Measurements from ENCODE around the gene EPHA2. TPM values are rescaled to one million over a fixed set of nuclear protein-coding genes. Genes with fewer than 3 reads are reported as not detected.

Gene EPHA2
- total and polyA plus RNA-seq, 2 donors (not counting 3 experiments of a cell fraction or from before 2014, with no cell fraction given): 141 to 147 TPM

DNA sequence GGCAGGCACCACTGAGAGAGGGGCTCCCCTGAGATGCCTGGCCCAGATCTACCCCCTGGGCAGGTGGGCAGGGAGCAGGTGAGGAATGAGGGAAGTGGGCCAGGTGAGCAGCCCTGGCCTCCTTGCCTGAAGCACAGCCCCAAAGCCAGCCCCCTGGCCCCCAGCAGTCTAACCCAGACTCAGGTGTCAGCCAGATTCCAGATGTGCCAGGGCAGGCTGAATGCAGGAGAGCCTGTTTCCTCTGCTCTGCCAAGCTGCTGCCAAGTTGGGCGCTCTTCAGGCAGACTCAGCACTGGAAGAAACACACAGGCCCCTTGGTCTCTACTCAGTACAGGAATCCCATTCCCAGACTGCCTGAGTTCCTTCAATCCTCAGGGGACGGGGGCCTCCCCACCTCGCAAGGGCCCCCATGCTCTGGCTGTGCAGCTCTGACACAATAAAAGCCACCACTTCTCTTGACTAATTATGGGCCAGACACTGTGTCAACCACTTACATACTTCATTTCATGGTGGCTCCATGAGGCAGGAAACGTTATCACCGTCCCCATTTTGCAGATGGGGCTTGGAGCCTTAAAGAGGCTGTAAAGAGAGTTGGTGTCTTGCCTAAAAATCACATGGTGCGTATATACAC, 36.2 kb upstream of the EPHA2 start:
- dilution Hi-C loops (cut with MboI; ENCODE audit: extremely low pct_ligation_motif_present, low sequenced_read_pairs): no loop called here
- ChIA-PET POLR2A (no interaction called here), CTCF (interaction anchor here (0.6 to 16.2 kb wide), 5 partner anchors 13 to 146 kb away, joined by 4 to 353 read pairs (median 9); partner anchors contain the start of gene EPHA2)
- Histone ChIP-seq H3K79me2 (ENCODE audit: control insufficient read depth, insufficient read depth, low read length) (no peaks in the 10 kb centered on the region), H4K20me1 (replicated peaks; ENCODE audit: control insufficient read depth, extremely low read depth, insufficient read depth, low read length) (no peaks in the 10 kb centered on the region), H3K36me3 (ENCODE audit: control insufficient read depth in 2 of 2, extremely low read depth in 1 of 2, insufficient read depth in 2 of 2, low read length in 2 of 2) (no peaks in the 10 kb centered on the region), H3K9ac (replicated peaks; ENCODE audit: extremely low read depth, insufficient read depth, low read length) (no peak overlapping the region), H3K27ac (ENCODE audit: insufficient read depth, low read depth, low read length) (no peak overlapping the region), H2AFZ (ENCODE audit: low read depth, low read length) (no peak overlapping the region), H3K9me3 (replicated peaks; ENCODE audit: control insufficient read depth, insufficient read depth, low read length) (no peaks in the 10 kb centered on the region), H3K4me1 (ENCODE audit: control insufficient read depth, extremely low read depth, insufficient read depth, low read length) (peaks cover 5% of the 10 kb centered on the region), H3K4me3 (replicated peaks in 1 of 3; ENCODE audit: insufficient read depth in 1 of 3, low read depth in 1 of 3, low read length in 3 of 3) (no peak overlapping the region), H3K4me2 (ENCODE audit: insufficient read depth, low read length) (no peak overlapping the region), H3K9me1 (replicated peaks; ENCODE audit: control insufficient read depth, extremely low read depth, insufficient read depth, low read length) (no peaks in the 10 kb centered on the region), H3K27me3 (ENCODE audit: control insufficient read depth in 2 of 2, insufficient read depth in 2 of 2, low read length in 2 of 2) (no peaks in the 10 kb centered on the region)
- DNase-seq (ENCODE audit: low read depth, low spot score) (no peak), FAIRE-seq (no peak)
- BruUV-seq (replicated peaks): no TSS peak
- intact Hi-C loops (cut with micrococcal nuclease): loop anchor here (2.0 kb wide), 1 partner anchor 171 kb away; no protein-coding TSS in a partner anchor
- TF ChIP-seq GATA2 (IDR thresholded peaks at IDR 0.05; ENCODE audit: insufficient read depth, insufficient read length, low read depth, low read length) (no peak), POLR2AphosphoS5 (IDR thresholded peaks at IDR 0.05; ENCODE audit: insufficient read depth, low read depth, low read length) (no peak)

DNA sequence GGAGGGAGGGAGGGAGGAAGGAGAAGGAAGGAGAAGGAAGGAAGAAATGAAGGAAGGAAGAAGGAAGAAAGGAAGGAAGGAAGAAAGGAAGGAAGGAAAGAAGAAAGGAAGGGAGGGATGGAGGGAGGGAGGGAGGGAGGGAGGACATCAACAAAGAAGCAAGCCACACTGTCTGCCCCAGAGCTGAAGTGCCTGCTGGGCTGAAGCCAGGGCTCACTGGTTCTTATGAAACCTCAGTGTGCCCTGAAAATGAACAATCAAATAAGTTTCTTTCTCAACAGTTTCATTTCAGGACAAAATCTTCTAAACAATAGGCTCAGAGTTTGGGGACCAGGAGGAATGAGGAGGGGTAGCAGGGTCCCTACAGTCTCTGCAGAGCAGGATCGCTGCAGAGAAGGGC, 35.4 kb upstream of the EPHA2 start:
- Histone ChIP-seq H3K9me3 (replicated peaks; ENCODE audit: control insufficient read depth, insufficient read depth, low read length) (no peaks in the 10 kb centered on the region), H3K4me1 (ENCODE audit: control insufficient read depth, extremely low read depth, insufficient read depth, low read length) (peaks cover 5% of the 10 kb centered on the region), H2AFZ (ENCODE audit: low read depth, low read length) (no peak overlapping the region), H3K27ac (ENCODE audit: insufficient read depth, low read depth, low read length) (no peak overlapping the region), H3K9me1 (replicated peaks; ENCODE audit: control insufficient read depth, extremely low read depth, insufficient read depth, low read length) (no peaks in the 10 kb centered on the region), H3K36me3 (ENCODE audit: control insufficient read depth in 2 of 2, extremely low read depth in 1 of 2, insufficient read depth in 2 of 2, low read length in 2 of 2) (no peaks in the 10 kb centered on the region), H3K79me2 (ENCODE audit: control insufficient read depth, insufficient read depth, low read length) (no peaks in the 10 kb centered on the region), H3K9ac (replicated peaks; ENCODE audit: extremely low read depth, insufficient read depth, low read length) (no peak overlapping the region), H3K27me3 (ENCODE audit: control insufficient read depth in 2 of 2, insufficient read depth in 2 of 2, low read length in 2 of 2) (no peaks in the 10 kb centered on the region), H3K4me3 (replicated peaks in 1 of 3; ENCODE audit: insufficient read depth in 1 of 3, low read depth in 1 of 3, low read length in 3 of 3) (no peak overlapping the region), H4K20me1 (replicated peaks; ENCODE audit: control insufficient read depth, extremely low read depth, insufficient read depth, low read length) (no peaks in the 10 kb centered on the region), H3K4me2 (ENCODE audit: insufficient read depth, low read length) (no peak overlapping the region)
- no TSS peak for BruUV-seq (replicated peaks)
- intact Hi-C loops (cut with micrococcal nuclease) (loop anchor here (2.0 kb wide), 1 partner anchor 171 kb away; no protein-coding TSS in a partner anchor), dilution Hi-C loops (cut with MboI; ENCODE audit: extremely low pct_ligation_motif_present, low sequenced_read_pairs) (no loop called here)
- ChIA-PET POLR2A (no interaction called here), CTCF (interaction anchor here (0.7 to 16.2 kb wide), 7 partner anchors 8 to 172 kb away, joined by 3 to 353 read pairs (median 4); partner anchors contain the start of genes EPHA2 and FAM131C)
- no peak for FAIRE-seq
- TF ChIP-seq, protein P1, sequence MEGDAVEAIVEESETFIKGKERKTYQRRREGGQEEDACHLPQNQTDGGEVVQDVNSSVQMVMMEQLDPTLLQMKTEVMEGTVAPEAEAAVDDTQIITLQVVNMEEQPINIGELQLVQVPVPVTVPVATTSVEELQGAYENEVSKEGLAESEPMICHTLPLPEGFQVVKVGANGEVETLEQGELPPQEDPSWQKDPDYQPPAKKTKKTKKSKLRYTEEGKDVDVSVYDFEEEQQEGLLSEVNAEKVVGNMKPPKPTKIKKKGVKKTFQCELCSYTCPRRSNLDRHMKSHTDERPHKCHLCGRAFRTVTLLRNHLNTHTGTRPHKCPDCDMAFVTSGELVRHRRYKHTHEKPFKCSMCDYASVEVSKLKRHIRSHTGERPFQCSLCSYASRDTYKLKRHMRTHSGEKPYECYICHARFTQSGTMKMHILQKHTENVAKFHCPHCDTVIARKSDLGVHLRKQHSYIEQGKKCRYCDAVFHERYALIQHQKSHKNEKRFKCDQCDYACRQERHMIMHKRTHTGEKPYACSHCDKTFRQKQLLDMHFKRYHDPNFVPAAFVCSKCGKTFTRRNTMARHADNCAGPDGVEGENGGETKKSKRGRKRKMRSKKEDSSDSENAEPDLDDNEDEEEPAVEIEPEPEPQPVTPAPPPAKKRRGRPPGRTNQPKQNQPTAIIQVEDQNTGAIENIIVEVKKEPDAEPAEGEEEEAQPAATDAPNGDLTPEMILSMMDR (IDR thresholded peaks at IDR 0.05; ENCODE audit: extremely low read depth in 1 of 2, insufficient read depth in 1 of 2, low read depth in 1 of 2, low read length in 2 of 2): no peak
- no peak for TF ChIP-seq MYC (IDR thresholded peaks at IDR 0.05; ENCODE audit: low read depth, low read length)
- TF ChIP-seq POLR2AphosphoS5 (IDR thresholded peaks at IDR 0.05; ENCODE audit: insufficient read depth, low read depth, low read length): no peak
- no peak for TF ChIP-seq GATA2 (IDR thresholded peaks at IDR 0.05; ENCODE audit: insufficient read depth, insufficient read length, low read depth, low read length)
- TF ChIP-seq POLR2A (IDR thresholded peaks at IDR 0.05; ENCODE audit: low read depth, low read length): no peak
- no peak for TF ChIP-seq JUN (IDR thresholded peaks at IDR 0.05; ENCODE audit: borderline replicate concordance, insufficient read depth, insufficient read length, low read depth)
- no peak for TF ChIP-seq FOS (IDR thresholded peaks at IDR 0.05; ENCODE audit: borderline replicate concordance, insufficient read depth, low read length)
- TF ChIP-seq, protein P2, sequence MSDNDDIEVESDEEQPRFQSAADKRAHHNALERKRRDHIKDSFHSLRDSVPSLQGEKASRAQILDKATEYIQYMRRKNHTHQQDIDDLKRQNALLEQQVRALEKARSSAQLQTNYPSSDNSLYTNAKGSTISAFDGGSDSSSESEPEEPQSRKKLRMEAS (IDR thresholded peaks at IDR 0.05; ENCODE audit: insufficient read depth, insufficient read length): no peak
- no peak for TF ChIP-seq EZH2 (IDR thresholded peaks at IDR 0.05; ENCODE audit: borderline replicate concordance, low read depth, low read length, severe bottlenecking)
- DNase-seq (ENCODE audit: low read depth, low spot score): no peak

Data from endothelial cell of umbilical vein (primary cell).